ENCODE data around the gene ZC3H18.
A peak's percentile ranks its signal among the peaks of the same experiment; 100 is the strongest.

The ZC3H18 gene

GRCh38 chr16:88569985-88570690 lies at the start of gene ZC3H18:
Gene ZC3H18, plus strand, starts transcription at chr16:88570403. Its CDS starts 6,721 bp downstream, at chr16:88577124.
- peak; percentile 72 to 99 (median 90) for DNase-seq

GRCh38 chr16:88521674-88522073 lies 48.5 kb upstream of the ZC3H18 start:
- no peak for DNase-seq

GRCh38 chr16:88522276-88522949 lies 47.8 kb upstream of the ZC3H18 start:
- DNase-seq: no peak

- DNase-seq: no peak
These were observed 46.7 kb upstream of the ZC3H18 start for GRCh38 chr16:88523309-88524161.

GRCh38 chr16:88524274-88524972 lies 45.8 kb upstream of the ZC3H18 start:
- DNase-seq: no peak

GRCh38 chr16:88524973-88525662 lies 45.1 kb upstream of the ZC3H18 start:
- no peak for DNase-seq

GRCh38 chr16:88525663-88525990 lies 44.6 kb upstream of the ZC3H18 start:
- DNase-seq: no peak

- DNase-seq: no peak
These were observed 43.9 kb upstream of the ZC3H18 start for GRCh38 chr16:88526008-88526905.

GRCh38 chr16:88526906-88527185 lies 43.4 kb upstream of the ZC3H18 start:
- DNase-seq: peak in 2 of 14 donors; percentile 31 to 39

GRCh38 chr16:88527186-88527936 lies 42.8 kb upstream of the ZC3H18 start:
- DNase-seq: peak in 10 of 14 donors; percentile 8 to 61 (median 32)

GRCh38 chr16:88527937-88528743 lies 42.1 kb upstream of the ZC3H18 start:
- DNase-seq: no peak

GRCh38 chr16:88528902-88529318 lies 41.3 kb upstream of the ZC3H18 start:
- DNase-seq: no peak

- DNase-seq: no peak
These were observed 40.6 kb upstream of the ZC3H18 start for GRCh38 chr16:88529596-88529995.

- DNase-seq: no peak
These were observed 39.9 kb upstream of the ZC3H18 start for GRCh38 chr16:88530051-88530857.

GRCh38 chr16:88530858-88531203 lies 39.4 kb upstream of the ZC3H18 start:
- no peak for DNase-seq

- DNase-seq: no peak
These were observed 38.9 kb upstream of the ZC3H18 start for GRCh38 chr16:88531346-88531745.

- peak in 1 of 14 donors; percentile 23 for DNase-seq
These were observed 38.2 kb upstream of the ZC3H18 start for GRCh38 chr16:88531931-88532433.

All from C1 segment of cervical spinal cord (tissue), 14 donors.